H9 (cell line): ENCODE results near the gene SRD5A3. TPM values are rescaled to one million over a fixed set of nuclear protein-coding genes. Genes with fewer than 3 reads are reported as not detected.

ENCODE experiments used
- DNase-seq: peaks from one replicate; pipeline ENCODE4 v3.0.0-alpha.2; 2017
- H2AFZ ChIP-seq: one replicate; pipeline ENCODE4 v1.6.1; 2013; ENCODE audit warnings: mild to moderate bottlenecking, low read length, control low read depth, moderate library complexity
- H2AK5ac ChIP-seq: 2 replicates; pipeline ENCODE4 v1.6.1; 2013; ENCODE audit warnings: low read length, control low read depth, mixed read lengths; ENCODE audit not compliant: insufficient read length
- H2BK120ac ChIP-seq: one replicate; pipeline ENCODE4 v1.6.1; 2013; ENCODE audit warnings: low read depth, mild to moderate bottlenecking, low read length, control low read depth, inconsistent platforms; ENCODE audit not compliant: poor library complexity, severe bottlenecking
- H2BK12ac ChIP-seq: 2 replicates; pipeline ENCODE4 v1.6.1; 2013; ENCODE audit warnings: low read length, control low read depth, mixed read lengths, low read depth; ENCODE audit not compliant: insufficient read length
- H2BK15ac ChIP-seq: 2 replicates; pipeline ENCODE4 v1.6.1; 2013; ENCODE audit warnings: low read depth, low read length, control low read depth
- H2BK20ac ChIP-seq: one replicate; pipeline ENCODE4 v1.6.1; 2013; ENCODE audit warnings: low read depth, mild to moderate bottlenecking, low read length, control low read depth, inconsistent platforms; ENCODE audit not compliant: poor library complexity, severe bottlenecking
- H2BK5ac ChIP-seq: 2 replicates; pipeline ENCODE4 v1.6.1; 2013; ENCODE audit warnings: low read length, control low read depth, mixed read lengths; ENCODE audit not compliant: insufficient read length
- H3K14ac ChIP-seq: 2 replicates; pipeline ENCODE4 v1.6.1; 2013; ENCODE audit warnings: low read length, control low read depth; ENCODE audit not compliant: insufficient read depth
- H3K18ac ChIP-seq: 2 replicates; pipeline ENCODE4 v1.6.1; 2013; ENCODE audit warnings: low read depth, mild to moderate bottlenecking, mixed read lengths, low read length, control low read depth; ENCODE audit not compliant: insufficient read length
- H3K23ac ChIP-seq: 2 replicates; pipeline ENCODE4 v1.6.1; 2013; ENCODE audit warnings: low read length, control low read depth, mixed read lengths, low read depth; ENCODE audit not compliant: insufficient read length
- H3K23me2 ChIP-seq: 2 replicates; pipeline ENCODE4 v1.6.1; 2013; ENCODE audit warnings: low read depth, mild to moderate bottlenecking, mixed read lengths, low read length, control low read depth; ENCODE audit not compliant: insufficient read length, poor library complexity, severe bottlenecking
- H3K27ac ChIP-seq: 2 replicates; pipeline ENCODE4 v1.5.1; 2013; ENCODE audit warnings: low read length, control low read depth, mixed read lengths, low read depth; ENCODE audit not compliant: insufficient read length
- H3K27me3 ChIP-seq: 2 replicates; pipeline ENCODE4 v1.6.1; 2013; ENCODE audit warnings: low read length, control low read depth, inconsistent platforms; ENCODE audit not compliant: insufficient read depth
- H3K4ac ChIP-seq: 2 replicates; pipeline ENCODE4 v1.6.1; 2013; ENCODE audit warnings: low read depth, mild to moderate bottlenecking, control low read depth, inconsistent platforms, low read length, moderate library complexity
- H3K4me1 ChIP-seq: 2 replicates; pipeline ENCODE4 v1.6.1; 2013; ENCODE audit warnings: low read length, control low read depth, inconsistent platforms; ENCODE audit not compliant: insufficient read depth
- H3K4me2 ChIP-seq: 2 replicates; pipeline ENCODE4 v1.6.1; 2013; ENCODE audit warnings: low read length, control low read depth, mixed read lengths; ENCODE audit not compliant: insufficient read length, insufficient read depth
- H3K56ac ChIP-seq: 2 replicates; pipeline ENCODE4 v1.6.1; 2013; ENCODE audit warnings: low read depth, mild to moderate bottlenecking, mixed read lengths, low read length, control low read depth; ENCODE audit not compliant: insufficient read length
- H3K79me1 ChIP-seq: 2 replicates; pipeline ENCODE4 v1.6.1; 2013; ENCODE audit warnings: low read depth, mild to moderate bottlenecking, moderate library complexity, low read length, control low read depth, inconsistent platforms; ENCODE audit not compliant: insufficient read depth, poor library complexity, severe bottlenecking
- H3K79me2 ChIP-seq: 2 replicates; pipeline ENCODE4 v1.6.1; 2013; ENCODE audit warnings: low read length, control low read depth, inconsistent platforms; ENCODE audit not compliant: insufficient read depth
- H3K9ac ChIP-seq: 2 replicates; pipeline ENCODE4 v1.6.1; 2013; ENCODE audit warnings: low read length, control low read depth, mixed read lengths; ENCODE audit not compliant: insufficient read length; ENCODE audit errors: extremely low read depth
- H3K9me3 ChIP-seq: one replicate; pipeline ENCODE4 v1.6.1; 2013; ENCODE audit warnings: low read depth, low read length, inconsistent platforms; ENCODE audit not compliant: control insufficient read depth
- H3T11ph ChIP-seq: one replicate; pipeline ENCODE4 v1.6.1; 2013; ENCODE audit warnings: mild to moderate bottlenecking, low read length, control low read depth, inconsistent platforms
- H4K20me1 ChIP-seq: one replicate; pipeline ENCODE4 v1.6.1; 2013; ENCODE audit not compliant: control insufficient read depth, insufficient read length, insufficient read depth
- H4K5ac ChIP-seq: 2 replicates; pipeline ENCODE4 v1.6.1; 2013; ENCODE audit warnings: low read depth, mild to moderate bottlenecking, mixed read lengths, low read length, control low read depth; ENCODE audit not compliant: insufficient read length
- H4K8ac ChIP-seq: replicated peaks from 2 replicates; pipeline ENCODE4 v1.6.1; 2013; ENCODE audit warnings: low read length, control low read depth, mixed read lengths, low read depth; ENCODE audit not compliant: insufficient read length
- H4K91ac ChIP-seq: 2 replicates; pipeline ENCODE4 v1.6.1; 2013; ENCODE audit warnings: low read depth, mild to moderate bottlenecking, moderate library complexity, mixed read lengths, low read length, control low read depth; ENCODE audit not compliant: insufficient read length
- H3K27ac Mint-ChIP-seq, 3 experiments: 2 replicates in 2 of 3; 3 replicates in 1 of 3; pipeline ENCODE4 v1.8.0; 2020 to 2021; ENCODE audit warnings: mixed read lengths in 3 of 3, mild to moderate bottlenecking in 1 of 3, moderate library complexity in 1 of 3
- H3K27me3 Mint-ChIP-seq: 2 replicates; pipeline ENCODE4 v1.8.0; 2021; ENCODE audit warnings: low read depth, mild to moderate bottlenecking, moderate library complexity, mixed read lengths
- H3K36me3 Mint-ChIP-seq, 3 experiments: 2 replicates in 2 of 3; 3 replicates in 1 of 3; pipeline ENCODE4 v1.8.0; 2020 to 2021; ENCODE audit warnings: low read depth in 3 of 3, mixed read lengths in 3 of 3; ENCODE audit not compliant: insufficient read depth in 1 of 3
- H3K4me1 Mint-ChIP-seq, 2 experiments: 2 replicates each; pipeline ENCODE4 v1.8.0; 2020; ENCODE audit warnings: mixed read lengths in 2 of 2
- H3K4me3 Mint-ChIP-seq, 2 experiments: 2 replicates in 1 of 2; 3 replicates in 1 of 2; pipeline ENCODE4 v1.8.0; 2020 to 2021; ENCODE audit warnings: mild to moderate bottlenecking in 2 of 2, mixed read lengths in 2 of 2, moderate library complexity in 1 of 2
- H3K9me3 Mint-ChIP-seq, 2 experiments: 2 replicates in 1 of 2; 3 replicates in 1 of 2; pipeline ENCODE4 v1.8.0; 2020; ENCODE audit warnings: mild to moderate bottlenecking in 2 of 2, mixed read lengths in 2 of 2, moderate library complexity in 1 of 2
- WGBS: extraction: QIAGEN DNeasy Blood & Tissue Kit; methylation state at CpG from one replicate; pipeline ENCODE4 v1.1.7; 2013; ENCODE audit warnings: missing lambda C conversion rate, low lambda C conversion rate, mixed read lengths; ENCODE audit not compliant: insufficient read length; ENCODE audit errors: extremely low coverage; 5-methylcytosine and 5-hydroxymethylcytosine counted together
- total RNA-seq: library from RNA; stranded (reverse); gene quantifications from 2 replicates; pipeline ENCODE4 v1.2.1, GENCODE V29; 2021
- TF ChIP-seq, protein P1 (sequence below): fragments of 200-600 bp; sonication (generic); conservative IDR thresholded peaks from 3 replicates; pipeline ENCODE4 v1.8.0; 2021; ENCODE audit warnings: antibody characterized with exemption, mild to moderate bottlenecking

SRD5A3 gene
- total RNA-seq, 1 experiment from 2014 or later = 35.0 TPM

DNA sequence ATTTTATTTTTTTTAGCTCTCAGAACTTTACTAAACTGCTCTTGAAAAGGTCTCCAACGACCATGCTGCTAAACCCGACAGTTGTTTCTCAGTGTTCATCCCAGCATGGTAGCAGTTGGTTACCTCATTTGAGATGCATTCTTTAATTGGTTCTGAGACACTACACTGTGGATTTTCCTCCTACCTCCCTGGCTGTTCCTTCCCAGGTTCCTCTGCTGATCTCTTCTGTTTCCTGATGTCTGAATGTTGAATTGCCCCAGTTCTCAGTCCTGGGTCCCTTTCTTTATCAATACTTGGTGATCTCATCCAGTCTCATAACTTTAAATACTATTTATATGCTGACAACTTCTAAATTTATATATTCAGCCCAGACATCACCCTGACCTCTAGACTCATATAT lies 30.7 kb downstream of the SRD5A3 start:
- no peaks in the 10 kb centered on the region for H4K20me1 ChIP-seq
- H2BK120ac ChIP-seq = no peak overlapping the region
- 0 out of 4 replicates have a peak, but pooled peaks cover 0 to 2% of the 10 kb centered on the region in 2 experiments for H3K4me1 Mint-ChIP-seq
- no peak overlapping the region for H2AFZ ChIP-seq
- no peak overlapping the region for H3K23ac ChIP-seq
- no peak overlapping the region for H4K5ac ChIP-seq
- no peak overlapping the region for H3K56ac ChIP-seq
- H3K18ac ChIP-seq = no peak overlapping the region
- no peak overlapping the region for H3K14ac ChIP-seq
- no peak overlapping the region for H2BK5ac ChIP-seq
- no peak overlapping the region for H3K9ac ChIP-seq
- no peak overlapping the region for H3K27ac Mint-ChIP-seq
- H3K36me3 Mint-ChIP-seq = no peaks in the 10 kb centered on the region; a peak in 1 of 7 replicates
- no peak overlapping the region for H3K27ac ChIP-seq
- H3K27me3 Mint-ChIP-seq = no peaks in the 10 kb centered on the region
- H3K9me3 ChIP-seq = no peaks in the 10 kb centered on the region
- no peak overlapping the region for H2BK12ac ChIP-seq
- H3K4me3 Mint-ChIP-seq = no peak overlapping the region
- no peak overlapping the region for H3T11ph ChIP-seq
- H3K79me1 ChIP-seq = no peaks in the 10 kb centered on the region
- no peak overlapping the region for H2BK20ac ChIP-seq
- no peak overlapping the region for H2AK5ac ChIP-seq
- no peak overlapping the region for H2BK15ac ChIP-seq
- no CpG with 5 or more reads among the region's 2 CpGs for WGBS
- no peaks in the 10 kb centered on the region for H3K27me3 ChIP-seq
- no peak for DNase-seq
- TF ChIP-seq, protein P1, sequence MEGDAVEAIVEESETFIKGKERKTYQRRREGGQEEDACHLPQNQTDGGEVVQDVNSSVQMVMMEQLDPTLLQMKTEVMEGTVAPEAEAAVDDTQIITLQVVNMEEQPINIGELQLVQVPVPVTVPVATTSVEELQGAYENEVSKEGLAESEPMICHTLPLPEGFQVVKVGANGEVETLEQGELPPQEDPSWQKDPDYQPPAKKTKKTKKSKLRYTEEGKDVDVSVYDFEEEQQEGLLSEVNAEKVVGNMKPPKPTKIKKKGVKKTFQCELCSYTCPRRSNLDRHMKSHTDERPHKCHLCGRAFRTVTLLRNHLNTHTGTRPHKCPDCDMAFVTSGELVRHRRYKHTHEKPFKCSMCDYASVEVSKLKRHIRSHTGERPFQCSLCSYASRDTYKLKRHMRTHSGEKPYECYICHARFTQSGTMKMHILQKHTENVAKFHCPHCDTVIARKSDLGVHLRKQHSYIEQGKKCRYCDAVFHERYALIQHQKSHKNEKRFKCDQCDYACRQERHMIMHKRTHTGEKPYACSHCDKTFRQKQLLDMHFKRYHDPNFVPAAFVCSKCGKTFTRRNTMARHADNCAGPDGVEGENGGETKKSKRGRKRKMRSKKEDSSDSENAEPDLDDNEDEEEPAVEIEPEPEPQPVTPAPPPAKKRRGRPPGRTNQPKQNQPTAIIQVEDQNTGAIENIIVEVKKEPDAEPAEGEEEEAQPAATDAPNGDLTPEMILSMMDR = no peak
- no peaks in the 10 kb centered on the region for H3K79me2 ChIP-seq
- H4K8ac ChIP-seq = no peak overlapping the region
- H3K4ac ChIP-seq = no peak overlapping the region
- H3K4me2 ChIP-seq = no peak overlapping the region
- H3K4me1 ChIP-seq = no peaks in the 10 kb centered on the region
- no peaks in the 10 kb centered on the region for H3K23me2 ChIP-seq
- H3K9me3 Mint-ChIP-seq = no peaks in the 10 kb centered on the region; a peak in 1 of 5 replicates
- no peak overlapping the region for H4K91ac ChIP-seq
